GM18526 (cell line): ENCODE data around the gene MYO1B.

Source experiments
- POLR2A ChIP-seq: IDR thresholded peaks from 3 replicates; pipeline ENCODE4 v1.6.1; 2011; ENCODE audit not compliant: insufficient read length; ENCODE audit errors: extremely low read depth

The MYO1B gene

DNA sequence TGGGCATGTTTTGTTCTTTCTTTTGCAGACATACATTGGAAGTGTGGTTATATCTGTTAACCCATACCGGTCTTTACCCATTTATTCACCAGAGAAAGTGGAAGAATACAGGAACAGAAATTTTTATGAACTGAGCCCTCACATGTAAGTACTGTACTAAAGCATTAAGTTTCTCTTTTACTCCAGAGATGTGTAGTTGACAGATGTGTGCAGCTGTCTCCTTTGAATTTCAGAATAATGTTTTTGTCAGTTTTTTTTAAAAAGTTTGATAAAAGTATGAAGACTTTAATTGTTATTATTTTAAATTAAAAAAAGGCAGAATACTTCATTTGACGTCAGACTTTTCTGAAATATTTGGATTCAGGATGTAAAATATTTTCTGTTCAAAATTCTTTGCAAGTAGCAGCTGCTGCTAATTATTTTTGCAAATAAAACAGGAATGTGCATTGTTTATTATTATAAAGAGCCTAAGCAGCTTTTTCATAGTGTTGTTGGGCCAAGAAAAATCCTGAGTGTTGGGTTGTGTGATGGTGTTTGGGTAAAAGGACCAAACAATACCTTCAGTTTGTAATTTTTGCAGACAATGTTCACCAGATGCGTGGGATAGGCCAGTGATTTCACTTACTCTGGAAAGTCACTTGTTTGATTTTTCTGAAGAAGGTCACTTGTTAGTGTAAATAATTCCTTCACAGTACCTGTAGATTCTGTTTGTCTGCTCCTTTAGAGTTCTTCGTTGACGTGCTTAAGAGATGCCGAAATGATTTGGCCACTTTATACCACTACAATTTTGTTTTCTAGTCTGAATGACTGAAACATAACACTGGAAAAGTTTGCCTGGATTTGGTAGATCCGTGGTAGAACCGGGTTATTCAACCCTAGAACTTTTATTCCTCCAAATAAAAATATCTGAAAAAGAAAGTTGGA is 51.1 kb downstream of the MYO1B start:
- TF ChIP-seq POLR2A = no peak

DNA sequence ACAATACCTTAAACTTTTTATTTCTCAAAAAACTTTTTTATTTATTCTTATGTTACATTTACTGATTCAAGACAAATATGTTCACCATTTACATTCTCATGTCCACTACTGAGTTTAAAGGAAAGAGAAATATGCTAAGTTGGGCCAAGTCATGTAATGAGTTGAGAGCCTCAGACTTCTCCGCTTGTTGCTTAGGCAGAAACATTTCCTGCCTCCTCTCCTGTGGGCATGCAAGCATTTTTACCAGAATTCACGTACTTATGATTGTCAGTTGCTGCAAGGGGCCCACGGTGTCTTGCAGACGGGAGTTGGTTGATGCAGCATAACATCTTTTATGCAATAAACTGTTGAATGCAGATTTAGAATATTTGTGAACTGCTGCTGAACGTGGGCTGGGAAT is 51.8 kb downstream of the MYO1B start:
- TF ChIP-seq POLR2A = no peak

DNA sequence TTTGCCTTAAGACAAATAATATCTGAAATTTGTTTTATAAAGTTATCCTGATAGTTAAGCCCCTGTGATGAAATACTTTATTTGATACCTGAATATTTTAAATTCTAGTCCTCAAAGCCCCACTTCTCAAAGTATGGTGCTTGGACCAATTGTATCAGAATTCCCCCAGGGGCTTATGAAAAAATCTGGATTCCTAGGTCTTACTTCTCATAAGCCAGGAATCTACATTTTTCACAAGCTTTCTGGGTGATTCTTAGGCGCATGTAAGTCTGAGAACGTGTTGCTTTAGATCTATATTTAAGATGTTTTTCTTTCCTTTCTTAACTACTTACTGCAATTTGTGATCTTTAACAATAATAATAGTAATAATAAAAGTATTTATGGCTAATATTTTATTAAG is 53.1 kb downstream of the MYO1B start:
- no peak for TF ChIP-seq POLR2A

DNA sequence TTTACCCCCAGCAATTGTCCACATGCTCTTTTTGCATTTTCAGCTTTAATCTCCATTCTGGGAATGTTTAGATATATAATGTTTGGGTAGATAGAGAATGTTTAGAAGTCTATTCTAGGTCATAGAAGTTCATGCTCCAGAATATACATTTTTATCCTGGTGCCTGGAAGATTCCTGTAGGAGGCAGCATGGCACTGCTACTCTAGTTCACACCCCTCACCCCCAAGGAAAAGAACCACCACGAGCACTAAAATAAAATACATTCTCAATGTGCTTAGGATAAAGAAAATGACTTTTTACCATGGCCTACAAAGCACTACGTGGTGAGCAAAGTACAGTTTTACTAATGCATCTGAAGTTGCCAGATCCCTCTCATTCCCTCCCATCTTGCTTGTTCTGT is 53.8 kb downstream of the MYO1B start:
- TF ChIP-seq POLR2A = no peak

DNA sequence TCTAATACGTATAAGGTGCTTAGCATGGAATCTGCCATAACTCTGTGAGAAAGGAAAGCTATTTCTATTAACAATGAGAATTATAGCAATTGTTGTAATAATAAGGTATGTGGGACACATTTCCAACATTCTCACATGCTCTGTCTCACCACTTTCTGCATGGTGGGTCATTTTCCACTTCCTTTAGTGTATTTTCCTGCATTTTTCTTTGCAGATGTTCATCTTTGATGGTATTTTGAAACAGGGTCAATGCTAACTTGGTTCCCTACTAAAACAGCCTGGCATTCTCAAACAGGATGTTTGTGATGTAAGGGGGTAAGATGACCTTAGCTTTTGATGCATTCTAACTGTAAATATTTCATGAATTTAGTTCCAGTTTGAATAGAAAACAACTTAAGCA is 54.7 kb downstream of the MYO1B start:
- TF ChIP-seq POLR2A = no peak

DNA sequence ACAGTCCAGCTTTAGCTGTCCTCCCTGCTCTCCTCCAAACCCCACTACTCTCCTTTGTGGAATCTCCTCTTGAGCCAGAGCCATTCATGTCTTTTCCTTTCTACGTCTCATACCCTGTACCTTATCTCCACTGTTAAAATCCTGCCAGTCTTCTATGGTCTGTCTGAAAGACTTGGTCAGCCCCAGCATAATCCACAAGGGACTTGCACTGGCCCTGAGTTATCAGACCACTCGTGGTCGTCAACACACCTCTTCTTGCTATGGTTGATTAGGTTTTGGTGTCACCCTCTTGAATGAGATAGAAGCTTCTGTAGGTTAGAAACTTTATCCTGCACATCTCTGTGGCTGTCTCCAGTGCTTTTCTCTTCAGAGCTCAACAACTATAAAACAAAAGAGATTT is 56.8 kb downstream of the MYO1B start:
- TF ChIP-seq POLR2A = no peak

DNA sequence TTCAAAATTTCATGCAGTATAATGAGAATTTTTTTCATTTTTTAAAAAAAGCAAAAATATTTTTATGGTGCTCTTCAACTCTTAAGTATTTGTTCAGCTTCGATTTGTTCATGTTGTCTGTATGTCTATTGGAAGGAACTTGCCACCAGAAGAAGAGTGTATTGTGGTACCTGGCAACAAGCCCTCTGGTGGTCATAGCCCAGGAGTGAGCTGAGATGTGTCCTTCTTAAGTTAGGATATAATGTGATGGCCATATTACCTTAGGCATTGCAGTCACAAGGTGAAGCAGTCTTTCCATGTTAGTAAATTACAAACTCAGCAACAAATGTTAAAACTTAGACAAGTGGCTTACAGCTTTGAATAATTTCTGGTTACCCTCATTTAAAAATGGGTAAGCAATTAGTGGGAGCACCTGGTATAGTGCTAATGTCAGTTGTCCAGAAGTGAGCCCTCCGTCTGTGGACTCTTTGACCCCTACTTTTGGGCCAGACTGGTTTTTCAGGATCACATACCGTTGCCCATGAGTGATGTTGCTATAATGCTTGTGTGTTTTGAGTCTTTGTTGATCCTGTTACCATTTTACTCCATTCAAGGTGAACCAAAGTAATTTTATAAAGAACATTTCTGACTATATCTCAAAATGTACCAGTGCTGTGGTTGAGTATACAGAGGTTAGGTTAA is 57.4 kb downstream of the MYO1B start:
- no peak for TF ChIP-seq POLR2A

DNA sequence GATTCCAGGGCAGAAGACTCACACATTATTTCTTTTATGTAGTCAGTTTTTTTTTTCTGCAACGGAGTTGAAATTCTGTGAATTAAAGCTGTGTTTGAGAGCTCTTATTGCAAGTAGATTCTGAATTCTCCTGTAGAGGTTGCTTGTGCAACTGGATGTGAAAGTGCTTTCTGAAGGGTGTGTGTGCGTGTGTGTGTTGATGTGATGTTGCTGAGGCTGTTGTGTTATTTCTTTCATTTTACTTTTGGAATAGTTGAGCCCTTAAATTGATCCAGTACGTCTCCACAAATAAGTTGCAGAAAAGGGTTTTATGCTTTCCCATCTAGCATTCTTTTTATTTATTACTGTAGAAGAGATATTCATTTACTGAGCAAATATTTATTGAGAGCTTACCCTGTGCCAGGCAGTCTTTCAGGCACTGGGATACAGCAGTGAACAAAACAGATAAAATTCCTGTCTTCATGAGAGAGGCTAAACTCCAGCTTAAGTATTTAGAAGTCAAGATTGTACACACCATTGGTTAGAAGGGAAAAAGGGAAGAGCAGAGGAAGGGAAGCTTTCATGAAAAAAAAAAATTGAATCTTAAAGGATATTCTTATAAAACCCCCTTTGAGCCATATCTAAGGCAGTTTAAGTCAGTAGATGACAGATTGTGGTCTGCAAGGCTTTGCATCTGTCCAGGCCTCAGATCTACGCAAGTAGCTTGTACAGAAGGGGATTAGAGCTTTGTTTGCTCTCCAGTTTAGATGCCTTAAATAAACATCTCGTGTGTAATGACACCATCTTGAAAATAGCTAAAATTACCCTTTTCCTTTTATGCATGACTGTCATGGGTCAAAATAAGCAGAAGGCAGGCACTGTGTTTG is 58.2 kb downstream of the MYO1B start:
- TF ChIP-seq POLR2A = no peak

DNA sequence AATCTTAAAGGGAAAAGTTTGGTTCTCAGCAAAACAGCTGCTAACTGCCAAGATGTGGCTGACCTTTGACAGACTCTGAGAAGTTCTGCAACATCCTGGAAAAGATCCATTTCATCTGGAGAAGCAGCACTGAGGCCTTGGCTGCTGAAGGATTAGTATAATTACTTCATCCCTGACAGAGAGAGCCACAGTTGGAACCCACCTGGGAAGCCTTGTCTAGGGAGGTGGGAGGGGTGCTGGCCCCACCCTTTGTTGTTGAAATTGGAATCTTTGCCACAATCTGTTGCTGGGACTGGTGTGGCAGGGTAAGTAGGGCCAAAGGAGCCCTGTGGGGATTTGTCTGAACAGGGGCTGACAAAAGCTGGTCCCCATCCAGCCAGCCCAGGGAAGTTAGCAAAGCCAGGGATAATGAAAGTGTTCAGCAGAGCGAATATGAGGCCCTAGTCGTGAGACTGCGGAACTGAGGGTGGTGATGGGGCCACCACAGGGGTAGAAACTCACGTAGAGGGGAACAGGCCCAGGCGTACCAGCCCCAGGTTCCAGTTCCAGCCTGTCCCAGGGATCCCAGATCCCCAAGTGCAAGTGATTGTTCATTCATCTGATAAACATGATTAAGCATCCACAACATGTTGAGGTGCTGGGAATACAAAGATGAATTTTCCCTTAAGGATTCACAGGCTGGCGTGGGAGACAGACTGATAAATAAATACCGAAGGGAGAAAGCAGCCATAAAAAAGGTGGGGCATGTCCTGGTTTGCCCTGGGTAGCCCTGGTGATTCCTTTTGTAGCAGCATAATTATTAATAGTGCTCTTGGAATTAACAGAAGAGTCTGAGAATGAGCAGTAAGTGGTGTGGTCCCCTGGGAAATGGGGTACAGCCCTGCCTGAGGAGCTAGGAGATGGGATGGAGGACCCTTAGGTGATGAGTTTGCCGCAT is 60.0 kb downstream of the MYO1B start:
- no peak for TF ChIP-seq POLR2A

DNA sequence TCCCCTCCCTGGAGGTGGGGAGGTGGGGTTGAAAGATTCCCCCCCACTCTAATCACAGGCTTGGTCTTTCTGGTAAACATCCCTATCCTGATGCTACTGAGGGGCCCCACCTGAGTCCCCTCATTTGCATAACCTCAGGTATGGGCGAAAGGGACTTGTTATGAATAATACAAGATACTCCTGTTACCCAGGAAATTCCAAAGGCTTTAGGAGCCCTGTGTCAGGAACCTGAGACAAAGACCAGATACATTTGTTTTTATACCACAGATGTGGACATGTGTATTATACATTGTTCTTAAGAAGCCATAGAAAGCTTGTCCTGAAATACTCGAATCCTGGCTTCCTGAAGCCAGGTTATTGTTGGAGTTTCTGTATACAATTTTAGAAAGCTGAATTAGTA is 62.8 kb downstream of the MYO1B start:
- TF ChIP-seq POLR2A = no peak

DNA sequence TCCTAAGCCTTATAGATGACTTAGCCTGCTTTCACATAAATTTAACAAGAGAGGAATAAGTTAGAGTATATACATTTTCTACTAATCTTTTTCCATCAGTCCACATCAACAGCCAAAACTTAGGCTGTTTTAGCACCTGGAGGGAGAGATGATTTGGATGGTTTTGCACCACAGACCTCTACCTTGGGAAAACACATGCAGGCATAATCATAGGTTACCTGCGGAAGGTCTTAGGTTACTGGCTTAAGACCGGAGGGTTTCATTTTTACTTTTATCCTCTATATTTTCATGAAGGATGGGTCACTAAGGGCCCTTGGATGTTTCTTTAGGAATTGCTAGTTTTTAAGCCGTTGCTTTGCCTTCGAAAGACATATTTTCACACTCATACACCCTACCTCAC is 66.0 kb downstream of the MYO1B start:
- no peak for TF ChIP-seq POLR2A

DNA sequence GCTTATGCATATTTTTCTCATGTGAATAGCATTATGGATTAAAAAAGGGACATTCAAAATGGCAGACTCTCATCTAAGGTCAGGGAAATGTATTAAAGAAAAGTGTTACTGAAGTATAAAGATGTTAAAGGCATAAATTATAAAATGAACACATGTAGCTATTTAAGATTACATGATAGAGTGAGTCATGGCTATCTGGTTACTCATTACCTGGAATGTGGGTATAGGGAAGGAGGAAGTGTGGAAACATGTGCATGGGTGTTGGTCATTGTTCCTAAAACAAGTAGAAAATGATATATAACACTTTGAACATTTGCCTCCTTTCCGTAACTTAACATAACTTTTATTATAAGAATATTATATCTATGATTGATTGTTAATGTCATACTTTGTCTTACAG is 66.4 kb downstream of the MYO1B start:
- TF ChIP-seq POLR2A = no peak

DNA sequence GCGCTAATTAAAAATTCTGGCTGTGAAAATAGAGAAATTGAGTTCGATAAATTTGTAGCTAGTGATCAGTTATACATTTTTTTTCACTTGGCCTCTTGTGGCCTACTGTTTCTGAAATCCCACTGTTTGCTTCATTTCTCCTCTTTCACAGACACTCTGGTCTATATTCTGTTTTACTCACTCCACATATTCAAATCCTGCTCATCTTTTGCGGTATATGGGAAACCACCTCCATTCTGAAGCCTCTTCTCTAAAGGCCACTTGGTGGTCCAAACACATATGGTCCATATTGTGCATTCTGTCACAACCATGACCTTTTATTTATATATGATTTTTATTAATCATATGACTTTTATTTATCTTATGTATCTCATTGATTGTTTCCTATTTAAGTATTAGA is 67.0 kb downstream of the MYO1B start:
- TF ChIP-seq POLR2A = no peak

DNA sequence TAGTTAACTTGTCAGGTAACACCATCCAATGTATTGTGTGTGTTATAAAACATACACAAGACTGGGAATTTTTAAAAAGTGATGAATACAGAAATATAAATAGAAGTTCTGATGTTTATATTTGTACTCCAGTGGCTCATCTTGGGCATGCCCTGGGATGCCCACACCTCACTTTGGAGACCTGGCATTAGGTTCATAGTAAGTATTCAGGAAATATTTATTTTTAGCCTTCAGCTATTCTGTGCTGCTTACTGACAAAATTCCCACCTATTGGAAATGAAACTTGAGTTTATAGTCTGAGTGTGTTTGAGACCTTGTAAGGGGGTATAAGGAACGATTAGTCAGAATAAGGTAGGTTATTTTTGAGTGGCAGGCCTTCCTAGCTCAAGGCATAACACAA is 67.5 kb downstream of the MYO1B start:
- no peak for TF ChIP-seq POLR2A
